K562 (cell line): Measurements from ENCODE around the gene POP5. TPM values are rescaled to one million over a fixed set of nuclear protein-coding genes. Genes with fewer than 3 reads are reported as not detected.
A peak's percentile ranks its signal among the peaks of the same experiment; 100 is the strongest.
"Not testable (repeated sequence)": the region's sequence is repeated elsewhere in the genome, so short reads cannot be mapped to it uniquely, and the experiment has no call there.

Source experiments
- ATAC-seq: fragments of 200-7000 bp; cut with Tn5 transposase; 3 replicates; pipeline ENCODE4 v1.9.1; 2020; ENCODE audit warnings: moderate library complexity
- BruUV-seq: library from RNA; stranded (reverse); fragments of 400-500 nt; replicated peaks from 2 replicates; lab custom pipeline; 2021; lab: Mats Ljungman, UMichigan
- CTCF ChIA-PET: fragments of 300-600 bp; formaldehyde crosslinking; extraction: SDS; loops from one replicate; lab custom pipeline; 2021; ENCODE audit warnings: low intra/inter-chr PET ratio; lab: Yijun Ruan, JAX
- POLR2A ChIA-PET: fragments of 300-600, 350-650 bp; sonication (Branson Sonifier 250); formaldehyde crosslinking; extraction: SDS; loops from one replicate; lab custom pipeline; 2021; ENCODE audit warnings: antibody characterized with exemption, inconsistent platforms; lab: Yijun Ruan, JAX
- DNase-seq, 4 experiments: peaks; one replicate each; pipeline versions ENCODE4 v3.0.0 to v3.0.0-alpha.2; 2011 to 2018; ENCODE audit warnings: low spot score in 3 of 4, mixed read lengths in 3 of 4; ENCODE audit errors: extremely low read depth in 1 of 4
- FAIRE-seq: peaks from 2 replicates; lab custom pipeline; 2011; peaks lifted over from hg19 to GRCh38; lab: Jason Lieb, UNC
- H2AFZ ChIP-seq: 2 replicates; pipeline ENCODE4 v1.6.0; 2011; ENCODE audit warnings: low read depth, low read length, control low read depth, inconsistent platforms
- H3K27ac ChIP-seq: fragments of 200-600 bp; 3 replicates; pipeline ENCODE4 v1.8.0; 2011; ENCODE audit warnings: low read depth, mild to moderate bottlenecking, control low read depth, inconsistent platforms, low read length, moderate library complexity, mixed read lengths; ENCODE audit errors: extremely low read depth
- H3K27me3 ChIP-seq, 2 experiments: fragments of 300-600 bp in 1 of 2; 2 replicates in 1 of 2; 3 replicates in 1 of 2; pipeline versions ENCODE4 v1.6.0 to v1.8.0; 2011; ENCODE audit warnings: inconsistent platforms in 2 of 2, low read length in 2 of 2, mild to moderate bottlenecking in 1 of 2, mixed read lengths in 1 of 2, moderate library complexity in 1 of 2; ENCODE audit not compliant: control insufficient read depth in 2 of 2, insufficient read depth in 2 of 2
- H3K36me3 ChIP-seq: fragments of 300-600 bp; 3 replicates; pipeline ENCODE4 v1.8.0; 2011; ENCODE audit warnings: mild to moderate bottlenecking, low read length, inconsistent platforms; ENCODE audit not compliant: control insufficient read depth, insufficient read depth
- H3K4me1 ChIP-seq, 2 experiments: fragments of 200-600 bp in 1 of 2; replicated peaks in 1 of 2; 2 replicates in 1 of 2; 3 replicates in 1 of 2; pipeline versions ENCODE4 v1.5.1 to v1.8.0; 2011; ENCODE audit warnings: inconsistent platforms in 2 of 2, low read length in 2 of 2, mild to moderate bottlenecking in 1 of 2, mixed read lengths in 1 of 2, moderate library complexity in 1 of 2; ENCODE audit not compliant: control insufficient read depth in 2 of 2, insufficient read depth in 2 of 2
- H3K4me2 ChIP-seq: 2 replicates; pipeline ENCODE4 v1.6.1; 2011; ENCODE audit warnings: low read length, control low read depth, inconsistent platforms, mixed read lengths; ENCODE audit not compliant: insufficient read depth
- H3K4me3 ChIP-seq: fragments of 200-600 bp; sonication (generic), shearing (Covaris generic); 2 replicates; pipeline ENCODE4 v1.5.1; 2016; ENCODE audit warnings: control low read depth, inconsistent platforms
- H3K79me2 ChIP-seq: fragments of 200-600 bp; 3 replicates; pipeline ENCODE4 v1.8.0; 2011; ENCODE audit warnings: low read length, inconsistent platforms; ENCODE audit not compliant: control insufficient read depth, insufficient read depth
- H3K9ac ChIP-seq, 2 experiments: 2 replicates each; pipeline versions ENCODE4 v1.6.0 to v1.6.1; 2011; ENCODE audit warnings: low read depth in 2 of 2, low read length in 2 of 2, control low read depth in 1 of 2, inconsistent platforms in 1 of 2, mild to moderate bottlenecking in 1 of 2, mixed read lengths in 1 of 2; ENCODE audit not compliant: insufficient read depth in 1 of 2
- H3K9me1 ChIP-seq: one replicate; pipeline ENCODE4 v1.6.0; 2011; ENCODE audit warnings: inconsistent platforms, mild to moderate bottlenecking, low read length, moderate library complexity; ENCODE audit not compliant: control insufficient read depth, insufficient read depth
- H3K9me3 ChIP-seq: replicated peaks from 2 replicates; pipeline ENCODE4 v1.5.1; 2011; ENCODE audit warnings: low read depth, low read length, inconsistent platforms; ENCODE audit not compliant: control insufficient read depth, insufficient read depth
- H4K20me1 ChIP-seq: replicated peaks from 2 replicates; pipeline ENCODE4 v1.6.1; 2011; ENCODE audit warnings: low read length, inconsistent platforms, mixed read lengths; ENCODE audit not compliant: control insufficient read depth, insufficient read depth
- EGR1 ChIP-seq: fragments of 450-650 bp; conservative IDR thresholded peaks from 2 replicates; pipeline ENCODE4 v1.6.1; 2017; ENCODE audit warnings: mild to moderate bottlenecking
- FOXJ2 ChIP-seq: fragments of 200-800 bp; sonication (Bioruptor generic); IDR thresholded peaks from 2 replicates; pipeline ENCODE4 v1.6.1; 2016; ENCODE audit warnings: missing genetic modification characterization, missing compliant biosample characterization
- TEAD4 ChIP-seq, 2 experiments: sonication (generic) in 1 of 2; formaldehyde crosslinking in 1 of 2; IDR thresholded peaks; 2 replicates each; pipeline versions ENCODE4 v1.6.1 to v1.8.0; 2012 to 2022; ENCODE audit warnings: borderline replicate concordance in 1 of 2, inconsistent platforms in 1 of 2, low read length in 1 of 2, mild to moderate bottlenecking in 1 of 2, missing genetic modification reagents in 1 of 2
- ZBTB33 ChIP-seq: sonication (generic); formaldehyde crosslinking; IDR thresholded peaks from 2 replicates; pipeline ENCODE4 v1.8.1; 2023; ENCODE audit warnings: mild to moderate bottlenecking, missing genetic modification reagents
- ZNF398 ChIP-seq: fragments of 250-450 bp; sonication (Bioruptor Pico); IDR thresholded peaks from 2 replicates; pipeline ENCODE4 v1.8.0; 2021; ENCODE audit warnings: moderate library complexity, mild to moderate bottlenecking, inconsistent platforms
- WGBS: fragments of 100-300 bp; shearing (Covaris generic); methylation state at CpG from one replicate; pipeline ENCODE4 v1.1.6; 2016; ENCODE audit warnings: low coverage, mixed read lengths; ENCODE audit not compliant: insufficient coverage; ENCODE audit errors: missing lambda C conversion rate; 5-methylcytosine and 5-hydroxymethylcytosine counted together
- in situ Hi-C: fragments of 300-500 bp; cut with MboI; formaldehyde crosslinking; loops from 4 replicates; pipeline ENCODE4 v1.15.0; 2018; ENCODE audit warnings: inconsistent platforms, mixed read lengths
- intact Hi-C: fragments of 100-400 bp; cut with micrococcal nuclease; formaldehyde crosslinking; loops from 2 replicates; pipeline ENCODE4 v1.14.2; 2022
- polyA plus RNA-seq, 8 experiments: library from polyadenylated mRNA; depleted of rRNA in 4 of 8; stranded (reverse) in 5 of 8; unstranded in 3 of 8; fragments of >200 nt; fragmentation: Nextera tagmentation in 2 of 8; fragmentation: Illumina TruSeq in 1 of 8; extraction: Ambion mirVana in 2 of 8; extraction: Trizol in 1 of 8; gene quantifications; 2 replicates each; pipeline versions ENCODE4 v1.2.1 to v1.2.3, GENCODE V29; 2011 to 2014; ENCODE audit warnings: inconsistent platforms in 1 of 8, missing spikeins in 1 of 8
- total RNA-seq, 7 experiments: library from RNA; depleted of rRNA in 6 of 7; stranded (reverse); fragments of >200 nt in 6 of 7; fragmentation: Illumina TruSeq in 2 of 7; extraction: Trizol in 2 of 7; gene quantifications; 2 replicates each; pipeline versions ENCODE4 v1.2.1 to v1.2.3, GENCODE V29; 2011 to 2021; ENCODE audit warnings: low replicate concordance in 1 of 7

POP5 gene
- total and polyA plus RNA-seq, 9 of the 15 experiments (the other 6 are each of a cell fraction or from before 2014, with no cell fraction given) = 57.5 to 253 (median 73.8) TPM

GRCh38 chr12:120530418-120530761, 50.8 kb downstream of the POP5 start:
- BruUV-seq, H2AFZ ChIP-seq, H3K9me3 ChIP-seq, CTCF ChIA-PET, in situ Hi-C loops, FAIRE-seq, H3K36me3 ChIP-seq, DNase-seq, H4K20me1 ChIP-seq, H3K9ac ChIP-seq, H3K27ac ChIP-seq, intact Hi-C loops, H3K4me2 ChIP-seq, ATAC-seq, H3K4me3 ChIP-seq, H3K9me1 ChIP-seq, H3K27me3 ChIP-seq: not testable (repeated sequence)
- POLR2A ChIA-PET = interaction anchor here (0.9 to 2.0 kb wide), 2 partner anchors 58 to 168 kb away, joined by 3 to 8 read pairs; no protein-coding TSS in a partner anchor
- Histone ChIP-seq H3K79me2 (peaks cover 23% of the 10 kb centered on the region), H3K4me1 (peaks cover 9 to 11% of the 10 kb centered on the region in 2 experiments; a peak in 4 of 5 replicates)

GRCh38 chr12:120529641-120530417, 51.4 kb downstream of the POP5 start:
- peak in 2 of 4 experiments; percentile 40 to 45 for DNase-seq
- 53% methylated on average over 19 of the region's 19 CpGs for WGBS
- ChIA-PET POLR2A (interaction anchor here (0.7 to 2.6 kb wide), 9 partner anchors 9 to 702 kb away, joined by 3 to 26 read pairs (median 6); partner anchors contain the start of gene DYNLL1), CTCF (no interaction called here)
- intact Hi-C loops = loop anchor here (2.0 kb wide), 1 partner anchor 59 kb away; no protein-coding TSS in a partner anchor
- TF ChIP-seq ZBTB33 (CRISPR knock-in tag) (0 out of 2 replicates have a peak, but pooled peaks have one; percentile 13), ZNF398 (CRISPR knock-in tag) (no peak), EGR1 (peak; percentile 44), TEAD4 (IDR thresholded peaks at IDR 0.05; ENCODE audit: low read length) (peak; percentile 55; the same call in 1 of the 2 replicates), TEAD4 (CRISPR knock-in tag; IDR thresholded peaks at IDR 0.05; ENCODE audit: borderline replicate concordance) (no peak), FOXJ2 (tag) (no peak)
- FAIRE-seq = no peak
- no peaks in the 10 kb centered on the region for H3K9me3 ChIP-seq
- no peaks in the 10 kb centered on the region for H3K36me3 ChIP-seq
- H3K27ac ChIP-seq = peak overlapping the region; percentile 95
- peaks cover 9 to 10% of the 10 kb centered on the region in 2 experiments; a peak in 4 of 5 replicates for H3K4me1 ChIP-seq
- no peaks in the 10 kb centered on the region for H3K9me1 ChIP-seq
- peaks cover under 1% of the 10 kb centered on the region; the same call in 1 of the 2 replicates for H4K20me1 ChIP-seq
- ATAC-seq = peak; percentile 42
- H3K4me3 ChIP-seq = peak overlapping the region; percentile 69
- H2AFZ ChIP-seq = peak overlapping the region; percentile 98
- in situ Hi-C loops = no loop called here
- no peaks in the 10 kb centered on the region for H3K27me3 ChIP-seq
- peak overlapping the region; percentile 57 to 96; a peak in 3 of 4 replicates for H3K9ac ChIP-seq
- H3K79me2 ChIP-seq = peaks cover 17% of the 10 kb centered on the region
- peak overlapping the region; percentile 91 for H3K4me2 ChIP-seq
- BruUV-seq = no TSS peak
